ENCODE results near the gene AHR. TPM values are rescaled to one million over a fixed set of nuclear protein-coding genes. Genes with fewer than 3 reads are reported as not detected.

AHR gene
- total and polyA plus RNA-seq, 2 donors (not counting 1 experiment from before 2014, with no cell fraction given): 4.8 to 11.2 TPM

DNA sequence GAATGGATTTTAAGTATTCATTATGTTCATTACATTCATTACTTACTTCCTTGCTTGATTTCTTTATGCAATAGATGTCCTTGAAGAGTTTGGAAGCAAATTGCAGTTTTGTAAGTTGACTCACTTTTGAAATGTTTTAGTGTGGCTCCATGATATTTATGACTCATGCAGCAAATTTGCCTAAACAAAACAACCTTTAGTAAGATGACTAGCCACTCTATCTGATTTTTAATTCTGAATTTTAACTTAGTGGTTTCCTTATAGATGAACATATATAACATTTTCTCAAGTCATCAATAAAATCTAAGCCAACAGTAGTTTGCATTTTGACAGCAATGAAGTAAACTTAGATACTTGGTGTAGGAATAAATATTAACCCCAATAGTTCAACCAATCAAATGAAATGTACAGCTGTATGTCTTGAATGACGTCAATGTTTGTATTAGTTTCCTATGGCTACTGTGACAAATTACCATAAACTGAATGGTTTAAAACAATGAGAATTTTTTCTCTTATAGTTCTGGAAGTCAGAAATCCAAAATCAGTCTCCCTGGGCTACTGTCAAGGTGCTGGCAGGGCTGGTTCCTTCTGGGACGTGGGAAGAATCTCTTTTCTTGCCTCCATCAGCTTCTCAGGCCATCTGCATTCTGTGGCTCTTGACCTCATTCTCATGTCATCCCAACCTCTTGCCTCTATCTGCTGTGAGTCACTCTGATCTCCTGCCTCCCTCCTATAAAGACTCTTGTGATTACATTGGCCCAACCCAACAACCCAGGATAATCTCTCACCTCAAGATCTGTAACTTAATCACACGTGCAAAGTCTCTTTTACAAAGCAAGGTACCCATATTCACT, 73.4 kb downstream of the AHR start:
- H3K27ac ChIP-seq (ENCODE audit: low read length in 2 of 2): no peak overlapping the region
- no peaks in the 10 kb centered on the region for H3K9me3 ChIP-seq (ENCODE audit: control extremely low read depth in 1 of 3, control insufficient read depth in 2 of 3, insufficient read depth in 1 of 3, low read length in 2 of 3)
- no peaks in the 10 kb centered on the region for H3K79me2 ChIP-seq (ENCODE audit: control insufficient read depth, insufficient read depth, low read length)
- TF ChIP-seq EZH2 (IDR thresholded peaks at IDR 0.05; ENCODE audit: borderline replicate concordance, insufficient read depth, low read depth, low read length, poor library complexity, severe bottlenecking): no peak
- TF ChIP-seq CTCF (IDR thresholded peaks at IDR 0.05): no peak
- Mint-ChIP-seq H3K4me3 (no peak overlapping the region), H3K9me3 (ENCODE audit: insufficient read depth) (no peaks in the 10 kb centered on the region), H3K4me1 (no peaks in the 10 kb centered on the region), H3K27me3 (no peaks in the 10 kb centered on the region), H3K27ac (no peak overlapping the region)
- no peaks in the 10 kb centered on the region for H3K4me1 ChIP-seq (ENCODE audit: control insufficient read depth in 2 of 2, insufficient read depth in 2 of 2, low read length in 2 of 2)
- no peaks in the 10 kb centered on the region for H4K20me1 ChIP-seq (ENCODE audit: control insufficient read depth, insufficient read depth, low read length, poor library complexity, severe bottlenecking)
- CTCF ChIA-PET: no interaction called here
- H3K9ac ChIP-seq (ENCODE audit: low read length): no peak overlapping the region
- no peak overlapping the region for H3K4me3 ChIP-seq (ENCODE audit: control extremely low read depth in 1 of 5, extremely low read depth in 1 of 5, insufficient read depth in 1 of 5, low read depth in 2 of 5, low read length in 4 of 5)
- POLR2A ChIA-PET: no interaction called here
- no peak overlapping the region for H3K4me2 ChIP-seq (replicated peaks; ENCODE audit: low read depth, low read length, poor library complexity, severe bottlenecking)
- H2AFZ ChIP-seq (ENCODE audit: insufficient read depth, low read depth, low read length, poor library complexity, severe bottlenecking): no peak overlapping the region
- H3K27me3 ChIP-seq (replicated peaks in 1 of 4; ENCODE audit: control extremely low read depth in 1 of 4, control insufficient read depth in 3 of 4, insufficient read depth in 4 of 4, low read length in 3 of 4): no peaks in the 10 kb centered on the region
- WGBS (ENCODE audit: insufficient coverage): 90% methylated on average over 1 of the region's 3 CpGs
- DNase-seq: no peak
- no peak for ATAC-seq (ENCODE audit: low read depth)
- H3K36me3 ChIP-seq (replicated peaks in 1 of 2; ENCODE audit: control extremely low read depth in 1 of 2, control insufficient read depth in 1 of 2, extremely low read depth in 1 of 2, insufficient read depth in 2 of 2, low read length in 1 of 2): no peaks in the 10 kb centered on the region
- intact Hi-C loops (cut with micrococcal nuclease): no loop called here

GRCh38 chr7:17374157-17374556, 75.7 kb downstream of the AHR start:
- no peaks in the 10 kb centered on the region for H3K9me3 Mint-ChIP-seq (ENCODE audit: insufficient read depth)
- CTCF ChIA-PET: no interaction called here
- DNase-seq: no peak
- Histone ChIP-seq H4K20me1 (ENCODE audit: control insufficient read depth, insufficient read depth, low read length, poor library complexity, severe bottlenecking) (no peaks in the 10 kb centered on the region), H2AFZ (ENCODE audit: insufficient read depth, low read depth, low read length, poor library complexity, severe bottlenecking) (no peak overlapping the region), H3K9ac (ENCODE audit: low read length) (no peak overlapping the region), H3K4me3 (ENCODE audit: control extremely low read depth in 1 of 5, extremely low read depth in 1 of 5, insufficient read depth in 1 of 5, low read depth in 2 of 5, low read length in 4 of 5) (no peak overlapping the region), H3K27me3 (replicated peaks in 1 of 4; ENCODE audit: control extremely low read depth in 1 of 4, control insufficient read depth in 3 of 4, insufficient read depth in 4 of 4, low read length in 3 of 4) (no peaks in the 10 kb centered on the region), H3K4me1 (ENCODE audit: control insufficient read depth in 2 of 2, insufficient read depth in 2 of 2, low read length in 2 of 2) (no peaks in the 10 kb centered on the region), H3K79me2 (ENCODE audit: control insufficient read depth, insufficient read depth, low read length) (no peaks in the 10 kb centered on the region), H3K27ac (ENCODE audit: low read length in 2 of 2) (no peak overlapping the region), H3K4me2 (replicated peaks; ENCODE audit: low read depth, low read length, poor library complexity, severe bottlenecking) (no peak overlapping the region), H3K9me3 (ENCODE audit: control extremely low read depth in 1 of 3, control insufficient read depth in 2 of 3, insufficient read depth in 1 of 3, low read length in 2 of 3) (no peaks in the 10 kb centered on the region), H3K36me3 (replicated peaks in 1 of 2; ENCODE audit: control extremely low read depth in 1 of 2, control insufficient read depth in 1 of 2, extremely low read depth in 1 of 2, insufficient read depth in 2 of 2, low read length in 1 of 2) (no peaks in the 10 kb centered on the region)
- no peak overlapping the region for H3K27ac Mint-ChIP-seq
- 100% methylated on average over 3 of the region's 4 CpGs for WGBS (ENCODE audit: insufficient coverage)
- TF ChIP-seq EZH2 (IDR thresholded peaks at IDR 0.05; ENCODE audit: borderline replicate concordance, insufficient read depth, low read depth, low read length, poor library complexity, severe bottlenecking) (no peak), CTCF (IDR thresholded peaks at IDR 0.05) (no peak)
- no peaks in the 10 kb centered on the region for H3K4me1 Mint-ChIP-seq
- H3K4me3 Mint-ChIP-seq: no peak overlapping the region
- ATAC-seq (ENCODE audit: low read depth): no peak
- intact Hi-C loops (cut with micrococcal nuclease): no loop called here
- H3K27me3 Mint-ChIP-seq: no peaks in the 10 kb centered on the region
- POLR2A ChIA-PET: no interaction called here
